GM18526 (cell line): ENCODE data around the gene TUB.

Experiments used
- POLR2A ChIP-seq: IDR thresholded peaks from 3 replicates; pipeline ENCODE4 v1.6.1; 2011; ENCODE audit not compliant: insufficient read length; ENCODE audit errors: extremely low read depth

The TUB gene

GRCh38 chr11:8092587-8093424 lies 11.8 kb downstream of the TUB start:
- TF ChIP-seq POLR2A, result no peak

- no peak for TF ChIP-seq POLR2A
These were observed 13.0 kb downstream of the TUB start for GRCh38 chr11:8093931-8094575.

GRCh38 chr11:8094656-8095055 lies 13.6 kb downstream of the TUB start:
- no peak for TF ChIP-seq POLR2A

GRCh38 chr11:8095371-8095770 lies 14.4 kb downstream of the TUB start:
- TF ChIP-seq POLR2A, result no peak

GRCh38 chr11:8095806-8096522 lies 15.0 kb downstream of the TUB start:
- no peak for TF ChIP-seq POLR2A

- no peak for TF ChIP-seq POLR2A
These were observed 15.6 kb downstream of the TUB start for GRCh38 chr11:8096575-8096974.

GRCh38 chr11:8097062-8097461 lies 16.1 kb downstream of the TUB start:
- no peak for TF ChIP-seq POLR2A

- TF ChIP-seq POLR2A, result no peak
These were observed 16.5 kb downstream of the TUB start for GRCh38 chr11:8097468-8097867.

- TF ChIP-seq POLR2A, result no peak
These were observed 16.9 kb downstream of the TUB start for GRCh38 chr11:8097926-8098325.

- TF ChIP-seq POLR2A, result no peak
These were observed 17.4 kb downstream of the TUB start for GRCh38 chr11:8098361-8098760.

GRCh38 chr11:8098879-8099278 lies 17.9 kb downstream of the TUB start:
- no peak for TF ChIP-seq POLR2A

- no peak for TF ChIP-seq POLR2A
These were observed 18.4 kb downstream of the TUB start for GRCh38 chr11:8099291-8099899.

GRCh38 chr11:8100158-8100557 lies 19.1 kb downstream of the TUB start:
- TF ChIP-seq POLR2A, result no peak

GRCh38 chr11:8100605-8101004 lies 19.6 kb downstream of the TUB start:
- TF ChIP-seq POLR2A, result no peak

GRCh38 chr11:8101421-8101820 lies 20.4 kb downstream of the TUB start:
- no peak for TF ChIP-seq POLR2A

GRCh38 chr11:8102296-8102915 lies 21.4 kb downstream of the TUB start:
- no peak for TF ChIP-seq POLR2A

GRCh38 chr11:8102965-8103364 lies 22.0 kb downstream of the TUB start:
- no peak for TF ChIP-seq POLR2A
